ENCODE measurements around the gene SLC35B4.

The SLC35B4 gene

DNA sequence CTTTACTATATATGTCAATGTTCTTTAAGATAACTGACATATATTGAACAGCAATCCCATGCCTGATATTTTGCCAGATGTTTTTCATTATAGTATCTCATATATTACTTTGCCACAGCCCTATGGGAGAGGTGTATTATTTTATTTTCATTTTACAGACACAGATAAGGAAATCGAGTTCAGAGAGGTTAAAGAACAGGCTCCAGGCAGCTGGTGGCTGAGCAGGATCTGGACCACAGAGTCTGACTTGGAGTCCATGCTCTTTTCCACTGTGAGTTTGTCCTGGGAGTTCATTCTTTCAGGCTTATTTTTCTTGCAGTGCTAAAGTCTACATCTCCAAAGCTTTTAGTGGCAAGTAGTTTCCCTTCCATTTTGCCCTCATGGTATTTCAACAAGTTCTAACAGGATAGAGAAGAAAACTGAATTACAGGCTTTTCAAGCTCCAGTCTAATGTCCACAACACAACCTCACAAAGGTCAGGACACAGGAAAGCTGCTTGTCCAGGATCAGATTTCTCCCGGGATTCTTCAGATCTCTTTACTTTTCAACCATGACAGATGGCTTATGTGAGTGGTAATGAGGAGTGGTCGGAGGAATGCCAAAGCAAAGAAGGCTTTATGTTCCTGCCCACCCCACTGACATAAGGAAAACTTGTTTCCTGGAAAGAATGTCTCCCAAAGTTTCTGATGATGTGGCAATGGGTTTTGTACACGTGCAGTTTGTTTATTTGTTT lies 13.1 kb upstream of the SLC35B4 start:
- no peak for ATAC-seq (ENCODE audit: low read depth)
- Histone ChIP-seq H3K9me3 (ENCODE audit: severe bottlenecking) (no peaks in the 10 kb centered on the region), H3K4me1 (ENCODE audit: insufficient read depth, poor library complexity, severe bottlenecking) (no peaks in the 10 kb centered on the region), H3K27me3 (ENCODE audit: insufficient read depth, poor library complexity, severe bottlenecking) (no peaks in the 10 kb centered on the region), H3K27ac (ENCODE audit: poor library complexity, severe bottlenecking) (no peak overlapping the region), H3K36me3 (ENCODE audit: low read depth) (no peaks in the 10 kb centered on the region), H3K4me3 (ENCODE audit: severe bottlenecking) (no peak overlapping the region)
- no peak for DNase-seq (ENCODE audit: low spot score)
- TF ChIP-seq, protein P1, sequence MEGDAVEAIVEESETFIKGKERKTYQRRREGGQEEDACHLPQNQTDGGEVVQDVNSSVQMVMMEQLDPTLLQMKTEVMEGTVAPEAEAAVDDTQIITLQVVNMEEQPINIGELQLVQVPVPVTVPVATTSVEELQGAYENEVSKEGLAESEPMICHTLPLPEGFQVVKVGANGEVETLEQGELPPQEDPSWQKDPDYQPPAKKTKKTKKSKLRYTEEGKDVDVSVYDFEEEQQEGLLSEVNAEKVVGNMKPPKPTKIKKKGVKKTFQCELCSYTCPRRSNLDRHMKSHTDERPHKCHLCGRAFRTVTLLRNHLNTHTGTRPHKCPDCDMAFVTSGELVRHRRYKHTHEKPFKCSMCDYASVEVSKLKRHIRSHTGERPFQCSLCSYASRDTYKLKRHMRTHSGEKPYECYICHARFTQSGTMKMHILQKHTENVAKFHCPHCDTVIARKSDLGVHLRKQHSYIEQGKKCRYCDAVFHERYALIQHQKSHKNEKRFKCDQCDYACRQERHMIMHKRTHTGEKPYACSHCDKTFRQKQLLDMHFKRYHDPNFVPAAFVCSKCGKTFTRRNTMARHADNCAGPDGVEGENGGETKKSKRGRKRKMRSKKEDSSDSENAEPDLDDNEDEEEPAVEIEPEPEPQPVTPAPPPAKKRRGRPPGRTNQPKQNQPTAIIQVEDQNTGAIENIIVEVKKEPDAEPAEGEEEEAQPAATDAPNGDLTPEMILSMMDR (IDR thresholded peaks at IDR 0.05; ENCODE audit: poor library complexity, severe bottlenecking): no peak

DNA sequence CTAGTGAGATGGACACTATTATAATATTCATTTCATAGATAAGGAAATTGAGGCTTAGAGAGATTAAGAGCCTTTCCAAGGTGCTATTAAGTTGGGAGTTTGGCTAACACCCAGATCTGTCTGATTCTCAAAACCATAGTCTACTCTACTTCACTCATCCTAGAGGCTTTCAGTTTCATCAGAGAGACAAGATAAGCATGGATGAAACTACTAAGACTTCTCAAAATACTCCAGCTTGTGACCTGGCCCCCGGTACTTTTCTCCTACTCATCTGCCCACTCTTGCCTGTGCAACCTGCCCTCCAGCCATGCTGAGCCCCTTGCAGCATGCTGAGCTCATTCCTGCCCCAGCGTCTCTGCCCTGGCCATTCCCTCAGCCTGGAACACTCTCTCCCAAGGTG lies 12.2 kb upstream of the SLC35B4 start:
- H3K4me3 ChIP-seq (ENCODE audit: severe bottlenecking): no peak overlapping the region
- H3K4me1 ChIP-seq (ENCODE audit: insufficient read depth, poor library complexity, severe bottlenecking): no peaks in the 10 kb centered on the region
- ATAC-seq (ENCODE audit: low read depth) (no peak), DNase-seq (ENCODE audit: low spot score) (no peak)
- TF ChIP-seq, protein P1 (IDR thresholded peaks at IDR 0.05; ENCODE audit: poor library complexity, severe bottlenecking): no peak
- H3K27me3 ChIP-seq (ENCODE audit: insufficient read depth, poor library complexity, severe bottlenecking): no peaks in the 10 kb centered on the region
- H3K27ac ChIP-seq (ENCODE audit: poor library complexity, severe bottlenecking): no peak overlapping the region
- no peaks in the 10 kb centered on the region for H3K9me3 ChIP-seq (ENCODE audit: severe bottlenecking)
- no peaks in the 10 kb centered on the region for H3K36me3 ChIP-seq (ENCODE audit: low read depth)

DNA sequence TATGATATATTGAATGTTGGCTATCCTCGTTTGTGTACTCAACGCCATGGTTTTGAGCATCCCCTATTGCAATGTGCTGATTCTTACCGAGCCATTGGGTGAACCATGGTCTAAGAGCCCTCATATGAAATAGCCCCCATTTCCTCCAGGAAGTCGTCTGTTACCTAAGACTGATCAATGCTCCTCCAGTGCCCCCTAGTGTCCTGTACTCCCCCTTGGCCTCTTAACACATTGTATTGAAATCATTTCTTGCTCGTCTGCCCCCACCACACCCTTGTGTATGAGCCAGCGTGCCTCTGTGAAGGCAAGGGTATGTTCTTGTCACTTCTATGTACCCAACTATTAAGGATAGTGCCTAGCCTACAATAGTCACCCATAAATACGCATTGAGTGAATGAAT lies 11.2 kb upstream of the SLC35B4 start:
- DNase-seq (ENCODE audit: low spot score) (no peak), ATAC-seq (ENCODE audit: low read depth) (0 out of 3 replicates have a peak, but pooled peaks have one; percentile 29)
- TF ChIP-seq, protein P1 (IDR thresholded peaks at IDR 0.05; ENCODE audit: poor library complexity, severe bottlenecking): peak; percentile 40

DNA sequence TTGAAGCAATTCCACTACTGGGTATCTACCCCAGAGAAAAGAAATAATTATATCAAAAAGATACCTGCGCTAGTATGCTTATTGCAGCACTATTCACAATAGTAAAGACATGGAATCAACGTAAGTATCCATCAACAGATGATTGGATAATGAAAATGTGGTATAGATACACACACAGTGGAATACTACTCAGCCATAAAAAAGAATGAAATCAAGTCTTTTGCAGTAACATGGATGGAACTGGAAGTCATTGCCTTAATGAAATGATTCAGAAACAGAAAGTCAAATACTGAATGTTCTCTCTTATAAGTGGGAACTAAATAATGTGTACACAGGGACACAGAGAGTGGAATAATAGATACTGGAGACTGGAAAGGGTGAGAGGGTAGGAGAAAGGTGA lies 7.4 kb upstream of the SLC35B4 start:
- ATAC-seq (ENCODE audit: low read depth) (no peak), DNase-seq (ENCODE audit: low spot score) (no peak)
- Histone ChIP-seq H3K4me3 (ENCODE audit: severe bottlenecking) (no peak overlapping the region), H3K4me1 (ENCODE audit: insufficient read depth, poor library complexity, severe bottlenecking) (no peaks in the 10 kb centered on the region), H3K36me3 (ENCODE audit: low read depth) (no peaks in the 10 kb centered on the region), H3K27me3 (ENCODE audit: insufficient read depth, poor library complexity, severe bottlenecking) (no peaks in the 10 kb centered on the region), H3K27ac (ENCODE audit: poor library complexity, severe bottlenecking) (no peak overlapping the region), H3K9me3 (ENCODE audit: severe bottlenecking) (no peaks in the 10 kb centered on the region)
- TF ChIP-seq, protein P1 (IDR thresholded peaks at IDR 0.05; ENCODE audit: poor library complexity, severe bottlenecking): no peak

More for the DNA sequence above, 11.2 kb upstream of the SLC35B4 start:
- Histone ChIP-seq H3K27ac (ENCODE audit: poor library complexity, severe bottlenecking) (no peak overlapping the region), H3K36me3 (ENCODE audit: low read depth) (no peaks in the 10 kb centered on the region), H3K9me3 (ENCODE audit: severe bottlenecking) (no peaks in the 10 kb centered on the region), H3K4me1 (ENCODE audit: insufficient read depth, poor library complexity, severe bottlenecking) (no peaks in the 10 kb centered on the region), H3K4me3 (ENCODE audit: severe bottlenecking) (no peak overlapping the region), H3K27me3 (ENCODE audit: insufficient read depth, poor library complexity, severe bottlenecking) (no peaks in the 10 kb centered on the region)

DNA sequence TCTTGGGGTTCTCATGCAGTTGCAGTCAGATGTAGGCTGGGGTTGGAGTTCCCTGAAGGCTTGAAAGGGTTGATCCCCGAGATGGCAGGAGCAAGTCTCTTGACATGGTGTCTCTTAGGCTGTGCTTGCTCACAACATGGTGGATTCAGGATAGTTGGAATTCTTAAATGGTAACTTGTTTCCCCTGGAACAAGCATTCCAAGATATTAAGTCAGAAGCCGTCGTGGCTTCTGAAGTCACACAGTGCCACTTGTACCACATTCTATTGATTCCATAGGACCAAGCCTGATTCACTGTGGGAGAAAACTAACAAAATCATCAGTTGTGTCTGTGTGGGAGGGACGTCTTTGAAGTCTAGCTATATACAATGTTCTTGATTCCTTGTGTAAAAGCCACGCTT lies 3.5 kb upstream of the SLC35B4 start:
- Histone ChIP-seq H3K9me3 (ENCODE audit: severe bottlenecking) (no peaks in the 10 kb centered on the region), H3K27ac (ENCODE audit: poor library complexity, severe bottlenecking) (no peak overlapping the region), H3K4me3 (ENCODE audit: severe bottlenecking) (no peak overlapping the region), H3K36me3 (ENCODE audit: low read depth) (no peaks in the 10 kb centered on the region), H3K27me3 (ENCODE audit: insufficient read depth, poor library complexity, severe bottlenecking) (no peaks in the 10 kb centered on the region), H3K4me1 (ENCODE audit: insufficient read depth, poor library complexity, severe bottlenecking) (no peaks in the 10 kb centered on the region)
- DNase-seq (ENCODE audit: low spot score) (no peak), ATAC-seq (ENCODE audit: low read depth) (no peak)
- TF ChIP-seq, protein P1 (IDR thresholded peaks at IDR 0.05; ENCODE audit: poor library complexity, severe bottlenecking): no peak
